Endothelial cell of umbilical vein (primary cell): ENCODE data around the gene INPP5A. TPM values are rescaled to one million over a fixed set of nuclear protein-coding genes. Genes with fewer than 3 reads are reported as not detected.

Source experiments
- BruUV-seq: library from RNA; stranded (reverse); fragments of 400-500 nt; replicated peaks from 2 replicates; lab custom pipeline; 2021; lab: Mats Ljungman, UMichigan
- CTCF ChIA-PET: fragments of 300-600, 350-600 bp; sonication (Branson Sonifier 250); formaldehyde crosslinking; loops from one replicate; lab custom pipeline; 2021; ENCODE audit warnings: antibody characterized with exemption, inconsistent platforms; lab: Charles Lee
- POLR2A ChIA-PET: fragments of 300-600, 350-600 bp; sonication (Branson Sonifier 250); formaldehyde crosslinking; loops from one replicate; lab custom pipeline; 2021; ENCODE audit warnings: antibody characterized with exemption, inconsistent platforms; lab: Charles Lee
- DNase-seq: peaks from one replicate; pipeline ENCODE4 v3.0.0-alpha.2; 2011; ENCODE audit warnings: low read depth, low spot score
- FAIRE-seq: peaks from 2 replicates; lab custom pipeline; 2011; peaks lifted over from hg19 to GRCh38; lab: Jason Lieb, UNC
- H2AFZ ChIP-seq: 2 replicates; pipeline ENCODE4 v1.6.0; 2012; ENCODE audit warnings: low read depth, low read length, control low read depth, inconsistent platforms
- H3K27ac ChIP-seq: 2 replicates; pipeline ENCODE4 v1.5.1; 2011; ENCODE audit warnings: low read depth, mild to moderate bottlenecking, control low read depth, low read length, moderate library complexity; ENCODE audit not compliant: insufficient read depth
- H3K27me3 ChIP-seq, 2 experiments: 2 replicates each; pipeline versions ENCODE4 v1.6.0 to v1.6.1; 2011; ENCODE audit warnings: low read length in 2 of 2, mixed read lengths in 1 of 2; ENCODE audit not compliant: control insufficient read depth in 2 of 2, insufficient read depth in 2 of 2
- H3K36me3 ChIP-seq, 2 experiments: 2 replicates in 1 of 2; 3 replicates in 1 of 2; pipeline ENCODE4 v1.5.1; 2011; ENCODE audit warnings: low read length in 2 of 2, mild to moderate bottlenecking in 1 of 2, moderate library complexity in 1 of 2; ENCODE audit not compliant: control insufficient read depth in 2 of 2, insufficient read depth in 2 of 2; ENCODE audit errors: extremely low read depth in 1 of 2
- H3K4me1 ChIP-seq: 3 replicates; pipeline ENCODE4 v1.5.1; 2011; ENCODE audit warnings: mild to moderate bottlenecking, low read length; ENCODE audit not compliant: control insufficient read depth, insufficient read depth; ENCODE audit errors: extremely low read depth
- H3K4me2 ChIP-seq: 2 replicates; pipeline ENCODE4 v1.6.1; 2011; ENCODE audit warnings: low read length, control low read depth, mixed read lengths; ENCODE audit not compliant: insufficient read depth
- H3K4me3 ChIP-seq, 3 experiments: fragments of 200-600 bp in 1 of 3; sonication (generic), shearing (Covaris generic) in 1 of 3; replicated peaks in 1 of 3; 2 replicates each; pipeline ENCODE4 v1.5.1; 2011 to 2016; ENCODE audit warnings: control low read depth in 3 of 3, low read length in 3 of 3, mild to moderate bottlenecking in 2 of 3, inconsistent platforms in 1 of 3, low read depth in 1 of 3, moderate library complexity in 1 of 3; ENCODE audit not compliant: insufficient read depth in 1 of 3
- H3K79me2 ChIP-seq: 2 replicates; pipeline ENCODE4 v1.6.0; 2012; ENCODE audit warnings: low read length, inconsistent platforms; ENCODE audit not compliant: control insufficient read depth, insufficient read depth
- H3K9ac ChIP-seq: replicated peaks from 2 replicates; pipeline ENCODE3; 2011; ENCODE audit warnings: low read length, control low read depth; ENCODE audit not compliant: insufficient read depth; ENCODE audit errors: extremely low read depth
- H3K9me1 ChIP-seq: replicated peaks from 3 replicates; pipeline ENCODE4 v1.6.0; 2011; ENCODE audit warnings: mild to moderate bottlenecking, low read length; ENCODE audit not compliant: control insufficient read depth, insufficient read depth; ENCODE audit errors: extremely low read depth
- H3K9me3 ChIP-seq: replicated peaks from 2 replicates; pipeline ENCODE4 v1.5.1; 2012; ENCODE audit warnings: low read length, inconsistent platforms; ENCODE audit not compliant: control insufficient read depth, insufficient read depth
- H4K20me1 ChIP-seq: replicated peaks from 2 replicates; pipeline ENCODE3; 2011; ENCODE audit warnings: mild to moderate bottlenecking, low read length; ENCODE audit not compliant: control insufficient read depth, insufficient read depth; ENCODE audit errors: extremely low read depth
- EZH2 ChIP-seq: IDR thresholded peaks from 2 replicates; pipeline ENCODE4 v1.6.1; 2012; ENCODE audit warnings: borderline replicate concordance, low read depth, mild to moderate bottlenecking, moderate library complexity, low read length, inconsistent platforms; ENCODE audit not compliant: severe bottlenecking
- FOS ChIP-seq: IDR thresholded peaks from 2 replicates; pipeline ENCODE4 v1.6.1; 2011; ENCODE audit warnings: mild to moderate bottlenecking, low read length, moderate library complexity, borderline replicate concordance; ENCODE audit not compliant: insufficient read depth
- GATA2 ChIP-seq: IDR thresholded peaks from 2 replicates; pipeline ENCODE4 v1.7.0; 2011; ENCODE audit warnings: low read depth, mild to moderate bottlenecking, moderate library complexity, mixed read lengths, low read length; ENCODE audit not compliant: insufficient read length, insufficient read depth
- JUN ChIP-seq: IDR thresholded peaks from 2 replicates; pipeline ENCODE4 v1.6.1; 2011; ENCODE audit warnings: borderline replicate concordance, low read depth; ENCODE audit not compliant: insufficient read length, insufficient read depth
- MYC ChIP-seq: IDR thresholded peaks from one replicate; pipeline ENCODE4 v1.6.1; 2011; ENCODE audit warnings: mild to moderate bottlenecking, low read depth, low read length
- POLR2A ChIP-seq: IDR thresholded peaks from 2 replicates; pipeline ENCODE4 v1.6.1; 2012; ENCODE audit warnings: low read depth, mild to moderate bottlenecking, control low read depth, low read length
- POLR2AphosphoS5 ChIP-seq: IDR thresholded peaks from 2 replicates; pipeline ENCODE4 v1.6.1; 2012; ENCODE audit warnings: low read depth, mild to moderate bottlenecking, control low read depth, low read length, moderate library complexity; ENCODE audit not compliant: insufficient read depth
- dilution Hi-C: fragments of 300-500 bp; cut with MboI; formaldehyde crosslinking; loops from one replicate; pipeline ENCODE4 v1.15.0; 2019; ENCODE audit warnings: low sequenced_read_pairs; ENCODE audit not compliant: extremely low pct_ligation_motif_present
- intact Hi-C: fragments of 100-400 bp; cut with micrococcal nuclease; formaldehyde crosslinking; loops from one replicate; pipeline ENCODE4 v1.10.0; 2022
- polyA plus RNA-seq, 4 experiments: library from polyadenylated mRNA; depleted of rRNA in 3 of 4; stranded (reverse) in 3 of 4; unstranded in 1 of 4; fragments of >200 nt; gene quantifications; 2 replicates each; pipeline versions ENCODE4 v1.2.1 to v1.2.3, GENCODE V29; 2011 to 2012; ENCODE audit warnings: missing spikeins in 1 of 4
- total RNA-seq: library from RNA; stranded (reverse); gene quantifications from 2 replicates; pipeline ENCODE4 v1.2.3, GENCODE V29; 2021
- TF ChIP-seq, protein P1 (sequence below): IDR thresholded peaks from 2 replicates; pipeline ENCODE4 v1.6.1; 2011; ENCODE audit not compliant: insufficient read depth, insufficient read length
- TF ChIP-seq, protein P2 (sequence below), 2 donors: IDR thresholded peaks; 1 replicate in 1 of 2; 2 replicates in 1 of 2; pipeline ENCODE4 v1.5.1; 2011; ENCODE audit warnings: low read length in 2 of 2, mild to moderate bottlenecking in 2 of 2, moderate library complexity in 2 of 2, control low read depth in 1 of 2, inconsistent platforms in 1 of 2, low read depth in 1 of 2; ENCODE audit not compliant: insufficient read depth in 1 of 2; ENCODE audit errors: extremely low read depth in 1 of 2

INPP5A gene
- total and polyA plus RNA-seq, 2 donors (not counting 3 experiments of a cell fraction or from before 2014, with no cell fraction given): 22.9 to 33.2 TPM

DNA sequence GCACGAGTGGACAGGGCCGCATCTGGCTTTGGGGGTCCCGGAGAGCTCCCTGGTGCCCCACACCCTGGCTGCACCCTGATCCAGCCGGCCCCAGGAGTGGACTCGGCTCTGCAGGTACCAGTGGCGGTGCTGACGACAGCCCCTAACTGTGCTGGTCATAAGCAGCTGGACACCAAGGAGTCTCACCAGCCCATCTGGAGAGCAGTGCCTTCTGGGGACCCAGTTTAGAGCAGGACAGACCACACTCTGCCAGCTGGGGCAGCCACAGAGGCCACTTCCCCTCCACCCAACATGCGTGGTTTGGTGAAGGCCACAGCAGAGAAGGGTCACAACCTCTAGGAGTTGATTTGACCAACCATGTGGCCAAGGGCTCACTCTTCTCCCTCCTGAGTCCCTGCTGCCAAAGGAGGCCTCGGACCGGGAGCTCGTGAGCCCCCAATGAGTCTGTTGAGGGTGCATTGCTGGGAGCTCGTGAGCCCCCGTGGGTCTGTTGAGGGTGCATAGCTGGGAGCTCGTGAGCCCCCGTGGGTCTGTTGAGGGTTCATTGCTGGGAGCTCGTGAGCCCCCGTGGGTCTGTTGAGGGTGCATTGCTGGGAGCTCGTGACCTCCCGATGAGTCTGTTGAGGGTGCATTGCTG is 16.0 kb upstream of the INPP5A start:
- no peak for FAIRE-seq
- POLR2A ChIA-PET: no interaction called here

More for the DNA sequence above, 16.0 kb upstream of the INPP5A start:
- Histone ChIP-seq H4K20me1 (no peaks in the 10 kb centered on the region), H3K9me1 (no peaks in the 10 kb centered on the region), H3K4me2 (no peak overlapping the region), H3K4me1 (peaks cover 11% of the 10 kb centered on the region), H3K79me2 (no peaks in the 10 kb centered on the region), H3K36me3 (no peaks in the 10 kb centered on the region), H2AFZ (no peak overlapping the region), H3K4me3 (no peak overlapping the region), H3K9me3 (no peaks in the 10 kb centered on the region), H3K27ac (no peak overlapping the region), H3K27me3 (peaks cover 5 to 8% of the 10 kb centered on the region in 2 experiments), H3K9ac (no peak overlapping the region)
- CTCF ChIA-PET: no interaction called here
- dilution Hi-C loops: no loop called here
- intact Hi-C loops: no loop called here
- BruUV-seq: no TSS peak
- DNase-seq: no peak
- TF ChIP-seq, protein P1, sequence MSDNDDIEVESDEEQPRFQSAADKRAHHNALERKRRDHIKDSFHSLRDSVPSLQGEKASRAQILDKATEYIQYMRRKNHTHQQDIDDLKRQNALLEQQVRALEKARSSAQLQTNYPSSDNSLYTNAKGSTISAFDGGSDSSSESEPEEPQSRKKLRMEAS: no peak
- TF ChIP-seq GATA2: no peak
- TF ChIP-seq, protein P2, sequence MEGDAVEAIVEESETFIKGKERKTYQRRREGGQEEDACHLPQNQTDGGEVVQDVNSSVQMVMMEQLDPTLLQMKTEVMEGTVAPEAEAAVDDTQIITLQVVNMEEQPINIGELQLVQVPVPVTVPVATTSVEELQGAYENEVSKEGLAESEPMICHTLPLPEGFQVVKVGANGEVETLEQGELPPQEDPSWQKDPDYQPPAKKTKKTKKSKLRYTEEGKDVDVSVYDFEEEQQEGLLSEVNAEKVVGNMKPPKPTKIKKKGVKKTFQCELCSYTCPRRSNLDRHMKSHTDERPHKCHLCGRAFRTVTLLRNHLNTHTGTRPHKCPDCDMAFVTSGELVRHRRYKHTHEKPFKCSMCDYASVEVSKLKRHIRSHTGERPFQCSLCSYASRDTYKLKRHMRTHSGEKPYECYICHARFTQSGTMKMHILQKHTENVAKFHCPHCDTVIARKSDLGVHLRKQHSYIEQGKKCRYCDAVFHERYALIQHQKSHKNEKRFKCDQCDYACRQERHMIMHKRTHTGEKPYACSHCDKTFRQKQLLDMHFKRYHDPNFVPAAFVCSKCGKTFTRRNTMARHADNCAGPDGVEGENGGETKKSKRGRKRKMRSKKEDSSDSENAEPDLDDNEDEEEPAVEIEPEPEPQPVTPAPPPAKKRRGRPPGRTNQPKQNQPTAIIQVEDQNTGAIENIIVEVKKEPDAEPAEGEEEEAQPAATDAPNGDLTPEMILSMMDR (IDR thresholded peaks at IDR 0.05; ENCODE audit: extremely low read depth in 1 of 2, insufficient read depth in 1 of 2, low read depth in 1 of 2, low read length in 2 of 2): no peak
- TF ChIP-seq MYC: no peak
- TF ChIP-seq POLR2A: no peak
- no peak for TF ChIP-seq POLR2AphosphoS5
- no peak for TF ChIP-seq EZH2
- TF ChIP-seq JUN: no peak
- no peak for TF ChIP-seq FOS
